Coronary artery (tissue), 2 donors: ENCODE data around the gene TRIM2.

ENCODE experiments used
- DNase-seq: peaks from one replicate; pipeline ENCODE4 v3.0.0-alpha.2; 2017; ENCODE audit warnings: low spot score
- H3K27ac ChIP-seq, 2 donors: fragments of 200-600 bp; sonication (generic); one replicate each; pipeline ENCODE4 v1.5.1; 2016 to 2019
- H3K4me3 ChIP-seq: fragments of 200-600 bp; sonication (generic); 2 replicates; pipeline ENCODE4 v1.5.1; 2016; ENCODE audit warnings: mild to moderate bottlenecking, moderate library complexity
- CTCF ChIP-seq: fragments of 200-600 bp; sonication (generic); IDR thresholded peaks from one replicate; pipeline ENCODE4 v1.5.1; 2019; ENCODE audit warnings: antibody characterized with exemption

The TRIM2 gene

DNA sequence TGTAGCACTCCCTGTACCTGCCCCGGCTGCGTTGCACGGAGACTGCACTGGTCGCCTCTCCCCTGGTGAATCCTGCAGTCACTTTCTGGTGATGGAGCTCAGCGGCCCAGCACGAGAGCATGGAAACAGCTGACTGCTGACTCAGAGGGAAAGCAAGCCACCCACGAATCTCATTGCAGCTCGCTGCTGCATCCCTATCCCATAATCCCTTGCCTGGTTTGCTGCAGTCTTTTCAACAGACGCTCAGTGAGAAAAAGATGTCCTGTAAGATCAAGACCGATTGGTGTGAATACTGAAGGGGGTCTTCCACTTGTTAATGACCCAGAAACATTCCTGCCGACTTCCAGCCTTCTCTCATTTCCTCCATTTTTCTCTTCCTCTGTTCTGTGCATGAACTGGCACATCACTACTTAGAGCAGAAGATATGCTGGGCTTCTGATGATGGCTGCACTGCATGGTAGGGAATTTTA, 52.9 kb downstream of the TRIM2 start:
- Histone ChIP-seq H3K4me3 (peak overlapping the region; percentile 43), H3K27ac (no peak overlapping the region)
- DNase-seq: no peak
- no peak for TF ChIP-seq CTCF

DNA sequence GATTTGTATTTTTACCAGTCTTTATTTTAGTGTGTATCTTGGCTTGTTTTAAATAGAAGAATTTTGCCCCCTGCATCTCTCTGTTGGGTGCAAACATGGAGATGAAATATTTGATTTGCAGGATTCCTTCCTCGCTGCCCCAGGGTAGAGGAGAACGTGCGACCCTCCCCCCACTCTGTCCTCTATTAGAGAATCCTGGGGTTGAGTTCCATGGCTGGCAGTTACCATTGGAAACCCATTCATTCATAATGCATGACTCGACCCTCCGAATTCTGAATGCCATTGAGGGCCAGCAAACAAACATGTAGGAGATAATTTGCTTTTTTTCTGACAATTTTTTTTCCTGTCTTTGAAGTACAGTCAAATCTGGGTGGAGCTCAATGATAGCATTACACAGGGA, 53.7 kb downstream of the TRIM2 start:
- no peak for TF ChIP-seq CTCF
- Histone ChIP-seq H3K27ac (no peak overlapping the region), H3K4me3 (no peak overlapping the region)

GRCh38 chr4:153258750-153259149, 54.5 kb downstream of the TRIM2 start:
- H3K27ac ChIP-seq: no peak overlapping the region
- TF ChIP-seq CTCF: no peak
- H3K4me3 ChIP-seq: no peak overlapping the region
- DNase-seq: no peak

More for the DNA sequence above, 53.7 kb downstream of the TRIM2 start:
- no peak for DNase-seq

DNA sequence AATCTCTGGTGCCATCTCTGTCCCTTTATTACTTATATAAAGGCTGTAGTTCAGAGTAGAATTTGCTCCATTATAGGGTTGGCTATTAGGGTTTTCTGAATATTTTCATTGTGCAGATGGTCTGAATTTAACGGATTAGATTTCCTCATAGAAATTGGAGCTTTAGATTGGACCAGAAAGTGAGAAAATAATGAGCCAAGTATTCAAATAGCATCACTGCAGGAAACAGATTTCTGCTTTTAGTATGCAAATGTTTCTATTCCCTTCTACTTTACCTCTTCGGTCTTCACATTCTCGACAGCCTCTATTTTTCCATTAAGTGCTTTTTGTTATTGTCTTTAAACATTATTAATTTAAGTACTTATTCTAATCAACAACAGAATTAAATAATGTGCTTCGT, 55.4 kb downstream of the TRIM2 start:
- TF ChIP-seq CTCF: no peak
- Histone ChIP-seq H3K4me3 (no peak overlapping the region), H3K27ac (no peak overlapping the region)
- no peak for DNase-seq

GRCh38 chr4:153260132-153260531, 55.9 kb downstream of the TRIM2 start:
- DNase-seq: no peak
- H3K27ac ChIP-seq: no peak overlapping the region
- H3K4me3 ChIP-seq: no peak overlapping the region
- no peak for TF ChIP-seq CTCF

DNA sequence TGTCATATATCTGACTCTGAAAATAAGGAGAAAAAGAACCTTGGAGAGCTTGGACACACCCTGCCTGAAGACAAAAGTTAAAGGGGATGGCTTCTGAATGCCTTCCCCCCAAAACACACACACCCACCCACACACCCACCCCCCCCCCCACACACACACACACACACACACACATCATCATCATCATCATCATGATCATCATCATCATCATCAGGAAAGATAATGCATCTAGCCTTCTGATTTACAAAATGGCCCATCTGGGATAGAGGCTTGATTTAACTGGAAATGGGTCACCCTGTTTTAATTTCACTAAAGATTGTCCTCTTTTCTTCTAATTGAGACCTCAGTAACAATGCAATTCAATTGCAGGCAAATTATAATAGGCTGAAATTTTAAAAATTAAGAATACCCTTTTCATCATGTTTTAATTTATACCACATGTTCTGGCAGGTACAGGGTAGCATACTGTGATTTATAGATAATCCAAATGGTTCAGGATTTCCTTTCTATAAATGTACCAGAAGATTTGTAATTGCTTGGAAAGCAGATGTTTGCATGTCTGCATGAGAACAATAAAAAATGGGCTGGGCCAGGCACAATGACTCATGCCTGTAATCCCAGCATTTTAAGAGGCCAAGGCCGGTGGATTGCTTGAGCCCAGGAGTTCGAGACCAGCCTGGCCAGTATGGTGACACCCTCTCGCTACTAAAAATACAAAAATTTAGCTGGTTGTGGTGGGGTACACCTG, 56.5 kb downstream of the TRIM2 start:
- TF ChIP-seq CTCF: no peak
- DNase-seq: no peak
- H3K4me3 ChIP-seq: no peak overlapping the region
- H3K27ac ChIP-seq: no peak overlapping the region

- TF ChIP-seq CTCF: no peak
- no peak for DNase-seq
- H3K27ac ChIP-seq: no peak overlapping the region
- H3K4me3 ChIP-seq: no peak overlapping the region
Observed at GRCh38 chr4:153261461-153261860, 57.2 kb downstream of the TRIM2 start.
